CD4-positive, alpha-beta T cell treated with Interleukin-1 beta for 1 hour (primary cell): ENCODE data around the gene CDA.

Experiments
- DNase-seq, 2 donors: peaks; one replicate each; pipeline ENCODE4 v3.0.0-alpha.2; 2020 to 2022

Gene CDA

GRCh38 chr1:20654104-20654690, 65.3 kb downstream of the CDA start:
- DNase-seq: no peak

DNA sequence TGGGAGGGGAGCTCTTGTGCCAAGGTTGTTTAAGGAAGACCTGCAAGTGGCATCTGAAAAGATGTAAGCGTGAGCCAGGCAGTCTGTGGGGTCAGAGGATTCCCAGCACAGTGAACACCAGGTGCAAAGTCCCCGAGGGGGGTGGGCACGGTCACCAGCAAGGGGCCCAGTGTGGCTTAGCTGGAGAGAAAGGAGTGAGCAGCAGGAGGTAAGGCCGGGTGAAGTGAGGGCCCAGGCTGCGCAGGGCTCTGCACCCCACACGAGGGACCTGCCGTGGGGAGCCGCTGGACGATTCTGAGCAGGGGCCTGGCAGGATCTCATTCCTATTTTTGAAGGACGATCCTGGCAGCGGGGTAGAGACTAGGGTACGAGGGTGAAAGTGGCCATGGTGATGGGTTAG, 68.1 kb downstream of the CDA start:
- DNase-seq: no peak

GRCh38 chr1:20658166-20658915, 69.4 kb downstream of the CDA start:
- DNase-seq: no peak

DNA sequence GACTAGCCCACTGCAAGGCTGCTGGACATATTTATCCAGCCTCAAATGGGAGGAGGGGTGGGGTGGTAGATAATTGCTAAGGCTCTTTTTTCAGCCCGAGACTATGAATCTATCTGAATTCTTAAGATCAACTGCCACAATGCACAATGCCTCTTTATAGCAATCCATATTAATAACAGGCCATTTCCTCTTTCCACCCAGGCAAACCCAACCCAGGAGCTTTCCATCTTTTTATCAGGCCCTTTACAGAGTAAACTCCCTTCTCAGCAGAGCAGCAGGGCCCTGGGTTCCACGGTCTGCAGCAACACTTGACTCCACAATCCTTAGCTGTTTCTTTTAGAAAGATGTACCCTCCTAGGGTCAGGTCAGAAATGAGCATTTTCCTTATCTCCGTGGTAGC, 71.5 kb downstream of the CDA start:
- no peak for DNase-seq

DNA sequence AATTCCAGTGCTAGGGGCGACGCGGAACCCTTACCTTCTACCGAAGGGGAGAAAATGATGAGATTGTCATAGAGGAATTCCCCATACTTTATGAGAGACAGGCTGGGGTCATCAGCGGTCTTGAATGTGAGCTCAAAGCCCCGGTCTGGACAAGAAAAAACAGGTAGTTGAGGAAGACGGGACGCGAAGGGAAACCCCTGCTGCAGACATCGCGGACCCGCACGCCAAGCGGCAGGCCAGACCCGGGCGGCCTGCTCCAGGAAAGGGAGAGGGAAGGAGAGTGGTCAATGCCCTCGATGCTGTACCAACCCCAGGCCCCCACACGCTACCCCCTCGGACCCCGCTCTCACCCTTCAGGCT, 71.9 kb downstream of the CDA start:
- DNase-seq: peak in 1 of 2 donors; percentile 21

- DNase-seq: peak; percentile 96
Measured at GRCh38 chr1:20661207-20662109, 72.6 kb downstream of the CDA start, which contains the start of gene DDOST. TSS of gene DDOST (minus strand) at chr1:20661369. CDS start at chr1:20661350, 19 bp downstream.

GRCh38 chr1:20662110-20662475, 73.2 kb downstream of the CDA start:
- no peak for DNase-seq

- DNase-seq: no peak
Measured at GRCh38 chr1:20663365-20663764, 74.5 kb downstream of the CDA start.

DNA sequence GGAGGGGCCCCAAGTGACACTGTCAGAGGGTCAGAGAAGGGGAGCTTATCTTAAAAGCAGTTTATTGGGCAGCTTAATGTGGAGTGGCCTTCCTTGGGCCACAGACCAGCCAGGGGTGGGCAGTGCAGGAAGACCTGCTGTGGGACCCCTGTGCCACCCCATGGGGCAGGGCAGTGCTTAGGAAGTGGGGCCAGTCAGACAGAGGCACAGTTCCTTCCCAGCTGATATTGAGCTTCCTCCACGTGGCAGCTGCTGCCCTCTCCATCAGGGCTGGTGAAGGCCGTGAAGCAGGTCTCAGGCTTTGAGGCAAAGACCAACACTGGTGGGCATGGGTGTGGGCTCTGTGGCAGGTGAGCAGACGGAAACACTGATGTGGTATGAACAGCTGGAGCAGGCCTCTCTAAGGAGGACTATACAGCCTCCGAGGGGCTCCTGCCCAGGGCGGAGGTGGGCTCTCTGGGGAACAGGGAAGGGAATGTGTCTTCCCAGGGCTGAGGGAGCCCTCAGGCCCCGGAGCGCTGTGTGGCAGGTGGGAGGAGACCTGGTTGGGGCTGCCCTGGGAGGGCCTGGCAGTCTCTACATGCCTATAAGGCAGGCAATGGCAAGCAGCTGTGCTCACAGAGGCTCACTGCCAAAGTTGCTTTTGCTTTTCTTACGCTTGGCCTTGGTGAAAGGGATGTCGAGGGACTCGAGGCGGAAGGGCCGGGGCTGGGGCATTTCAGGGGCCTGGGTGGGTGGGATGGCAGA, 75.2 kb downstream of the CDA start:
- no peak for DNase-seq

GRCh38 chr1:20665726-20666125, 76.8 kb downstream of the CDA start:
- DNase-seq: no peak

DNA sequence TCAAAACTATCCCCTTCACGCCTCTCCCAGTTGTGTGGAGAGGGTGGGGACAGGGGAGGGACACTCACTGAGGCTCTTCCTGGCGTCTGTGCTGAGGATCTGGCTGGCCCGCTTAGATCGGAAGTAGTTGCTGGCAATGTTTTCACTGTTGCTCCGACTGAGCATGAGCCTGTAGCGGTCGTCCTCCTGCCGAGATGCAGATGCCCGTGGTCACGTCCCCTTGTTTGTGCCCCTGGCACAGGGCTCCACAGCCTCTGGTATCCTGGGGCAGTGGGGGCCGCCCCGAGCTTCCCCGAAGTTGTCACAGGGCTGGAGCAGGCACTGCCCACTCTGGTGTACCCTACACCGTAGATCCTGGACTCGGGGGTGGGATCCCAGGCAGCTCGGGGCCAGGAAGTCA, 77.2 kb downstream of the CDA start:
- DNase-seq: no peak

GRCh38 chr1:20666804-20667203, 77.9 kb downstream of the CDA start:
- no peak for DNase-seq
